Measurements from ENCODE around the gene PQBP1.

Gene PQBP1

DNA sequence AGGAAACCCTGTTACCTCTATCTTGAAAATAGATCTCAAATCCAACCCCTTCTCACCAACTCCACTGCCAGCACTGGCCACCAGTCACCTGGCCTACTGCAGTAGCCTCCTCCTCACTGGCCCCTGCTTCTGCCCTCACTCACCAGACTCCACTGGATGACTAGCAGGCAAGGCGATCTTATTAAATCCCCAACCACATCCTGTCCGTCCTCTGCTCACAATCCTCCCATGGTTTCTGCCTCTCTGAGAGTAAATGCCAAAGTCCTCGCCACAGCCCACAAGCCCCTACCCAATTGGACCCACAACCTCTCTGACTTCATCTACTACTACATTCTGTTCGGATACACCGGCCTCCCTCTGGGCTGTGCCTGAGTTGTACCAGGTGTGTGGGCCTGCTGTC lies 26.5 kb downstream of the PQBP1 start:
- DNase-seq, result no peak

DNA sequence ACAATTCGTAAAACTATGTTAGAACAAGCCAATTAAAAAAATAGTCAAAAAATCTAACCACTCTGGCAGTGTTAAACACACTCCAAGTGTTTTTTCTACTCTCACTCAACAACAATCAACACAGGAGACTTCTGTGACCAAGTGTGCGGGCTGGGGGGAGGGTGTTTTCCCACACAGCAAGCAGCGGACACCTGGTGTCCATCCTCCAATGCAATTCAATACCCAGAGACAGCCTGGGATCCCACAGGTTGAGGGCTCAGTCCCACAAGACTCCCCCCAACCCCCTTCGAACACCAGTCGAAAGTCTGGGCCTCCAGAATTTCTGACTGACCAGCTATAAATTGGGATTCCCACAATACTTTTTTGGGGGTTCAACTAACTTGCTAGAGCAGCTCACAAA lies 29.4 kb downstream of the PQBP1 start:
- DNase-seq, result no peak

DNA sequence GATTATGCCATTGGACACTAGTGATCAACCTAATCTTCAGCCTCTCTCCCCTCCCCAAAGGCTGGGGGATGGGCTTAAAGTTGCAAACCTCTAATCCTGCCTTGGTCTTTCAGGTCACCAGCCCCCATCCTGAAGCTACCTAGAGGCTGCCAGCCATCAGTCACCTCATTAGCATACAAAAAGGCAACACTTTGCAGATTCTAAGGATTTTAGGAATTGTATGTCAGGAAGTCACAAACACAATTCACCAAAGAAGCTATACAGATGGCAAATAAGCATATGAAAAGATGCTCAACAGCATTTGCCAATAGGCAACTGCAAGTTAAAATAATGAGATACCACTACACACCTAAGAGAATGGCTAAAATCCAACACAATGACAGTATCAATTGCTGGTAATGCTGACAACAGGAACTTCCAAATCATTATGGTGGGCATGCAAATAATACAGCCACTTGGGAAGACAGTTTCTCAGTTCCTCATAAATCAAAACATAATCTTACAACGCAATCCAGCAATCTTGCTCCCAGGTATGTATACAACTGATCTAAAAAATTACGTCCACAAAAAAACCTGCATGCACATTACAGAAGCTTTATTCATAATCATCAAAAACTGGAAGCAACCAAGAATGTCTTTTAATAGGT lies 30.1 kb downstream of the PQBP1 start:
- DNase-seq, result no peak

DNA sequence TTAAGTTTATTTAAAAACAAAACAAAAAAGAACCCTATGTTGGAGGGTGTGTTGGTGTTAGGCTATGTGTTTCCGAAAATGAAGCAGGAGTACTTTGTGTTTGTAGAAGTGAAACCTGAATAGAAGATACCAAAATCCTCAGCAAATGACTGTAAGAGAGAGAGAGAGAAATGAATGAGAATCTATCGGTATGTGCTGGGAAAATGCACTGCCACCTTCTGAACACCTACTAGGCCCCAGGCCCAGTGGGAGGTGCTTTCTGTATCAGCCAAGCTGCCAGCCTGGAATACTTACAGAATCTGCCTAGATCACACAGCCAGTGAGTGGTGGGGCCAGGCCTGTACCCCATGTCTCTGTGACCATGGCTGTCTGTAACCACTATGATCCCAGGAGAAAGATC lies 36.0 kb downstream of the PQBP1 start:
- DNase-seq, result no peak

DNA sequence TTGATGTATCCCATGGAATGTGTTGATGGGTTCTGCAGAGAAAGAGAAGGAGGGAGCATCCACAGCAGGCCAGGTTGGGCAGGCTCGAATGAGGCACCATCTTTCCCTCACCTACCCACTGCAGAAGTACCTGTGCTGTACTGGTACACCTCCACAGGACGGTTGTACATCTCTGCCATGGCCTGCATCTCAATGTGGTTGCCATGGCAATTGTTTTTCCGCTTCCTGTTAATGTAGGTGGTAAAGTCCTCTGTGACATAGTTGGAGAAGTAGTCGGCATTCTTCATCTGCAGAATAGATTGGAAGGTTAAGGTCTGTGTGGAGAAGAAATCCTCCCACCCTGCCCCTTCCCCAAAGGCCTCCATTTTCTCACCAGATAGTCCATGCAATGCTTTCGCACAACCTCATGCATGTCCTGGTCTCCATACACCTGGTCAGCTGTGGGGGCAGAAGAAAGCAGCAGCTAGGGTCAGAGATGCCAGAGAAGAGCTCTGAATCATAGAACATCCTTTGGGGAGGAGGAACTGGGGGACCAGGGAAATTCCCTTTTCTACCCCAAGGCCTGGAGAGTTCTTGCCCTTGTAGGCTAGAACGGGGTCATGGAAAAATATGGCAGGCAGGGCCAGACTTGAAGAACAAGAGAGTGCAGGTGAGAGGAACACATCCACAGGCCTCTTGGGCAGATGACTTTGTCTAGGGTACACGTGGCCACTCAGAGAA lies 37.0 kb downstream of the PQBP1 start:
- DNase-seq, result no peak

DNA sequence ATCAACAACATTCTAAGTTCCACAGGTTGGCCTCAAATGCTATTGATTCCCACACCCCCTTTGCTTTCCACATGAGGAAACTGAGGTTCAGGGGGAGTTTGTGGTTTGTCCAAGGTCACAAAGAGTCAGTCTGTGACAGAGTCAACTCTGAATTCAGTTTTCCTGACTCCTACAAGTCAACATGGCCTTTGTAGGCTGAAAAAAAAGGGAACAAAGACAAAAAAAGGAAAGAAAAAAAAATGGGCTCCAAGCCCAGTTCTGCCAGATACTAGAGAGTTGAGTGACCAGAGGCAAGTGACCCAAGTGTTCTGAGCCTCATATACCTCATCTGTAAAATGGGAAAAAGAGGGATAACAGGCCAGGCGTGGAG lies 37.6 kb downstream of the PQBP1 start:
- no peak for DNase-seq

DNA sequence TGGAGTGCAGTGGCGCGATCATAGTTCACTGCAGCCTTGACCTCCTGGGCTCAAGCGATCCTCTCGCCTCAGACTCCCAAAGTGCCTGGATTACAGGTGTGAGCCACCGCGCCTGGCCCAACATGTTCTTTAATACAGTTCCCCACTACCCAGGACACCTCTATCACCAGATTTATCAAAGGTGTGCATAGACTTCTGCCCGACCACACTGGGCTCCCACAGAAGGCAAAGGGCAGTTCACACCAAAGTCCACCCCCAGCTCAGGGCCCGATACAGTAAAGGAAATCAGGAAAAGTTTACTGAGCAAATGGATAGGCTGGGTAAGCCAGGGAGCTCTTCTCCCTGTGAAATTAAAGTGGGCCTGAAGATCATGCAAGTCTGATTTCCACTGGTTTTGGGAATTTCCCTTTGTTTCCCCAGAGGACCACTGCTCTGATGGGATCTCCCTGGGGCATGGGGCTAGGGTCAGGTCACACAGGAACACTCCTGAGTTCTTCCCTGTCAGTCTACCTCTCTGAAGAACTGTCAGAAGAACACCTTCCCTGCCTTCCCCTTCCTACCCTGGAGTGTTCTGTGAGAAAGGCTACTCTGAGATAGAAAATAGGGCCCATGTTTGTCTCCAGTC lies 38.8 kb downstream of the PQBP1 start:
- DNase-seq, result no peak

DNA sequence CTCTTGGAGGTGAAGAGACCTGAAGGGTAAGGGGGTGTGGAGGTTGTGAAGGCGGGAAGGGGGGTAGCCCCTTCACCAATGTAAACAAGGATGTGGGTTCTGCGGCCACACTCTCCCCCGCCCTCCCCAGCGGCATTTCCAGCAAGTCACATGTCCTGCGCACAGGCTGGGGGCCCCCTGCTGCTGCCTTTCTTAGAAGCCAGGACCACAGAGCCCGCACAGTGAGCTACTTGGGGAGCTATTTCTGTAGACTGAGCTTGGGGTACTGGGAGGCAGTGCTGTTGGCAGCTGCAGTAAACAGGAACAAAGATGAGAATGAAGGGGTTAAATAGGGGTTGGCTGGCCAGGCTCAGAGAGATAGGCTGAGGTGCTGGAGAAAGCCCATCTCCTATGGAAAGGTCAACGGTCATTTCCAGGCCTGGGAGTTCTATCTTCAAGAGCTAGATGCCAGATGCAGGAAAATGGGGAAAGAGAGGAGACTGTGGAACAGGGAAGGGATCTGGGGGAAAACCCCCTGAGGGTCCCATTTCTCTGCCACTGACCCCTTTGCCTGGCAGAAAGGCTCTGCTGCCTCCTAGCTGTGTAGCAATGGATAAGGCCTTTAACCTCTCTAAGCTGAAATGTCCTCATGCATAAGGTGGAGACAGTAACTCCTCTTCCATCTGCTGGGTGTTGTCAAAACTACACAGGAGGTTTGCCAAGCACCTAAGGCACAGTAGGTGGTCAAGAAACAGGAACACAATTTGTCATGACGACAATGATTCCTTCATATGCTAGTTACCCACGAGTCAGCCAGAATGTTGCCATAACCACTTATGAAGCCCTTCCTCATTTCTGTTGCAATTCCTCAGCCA lies 39.6 kb downstream of the PQBP1 start:
- peak; percentile 28 for DNase-seq

DNA sequence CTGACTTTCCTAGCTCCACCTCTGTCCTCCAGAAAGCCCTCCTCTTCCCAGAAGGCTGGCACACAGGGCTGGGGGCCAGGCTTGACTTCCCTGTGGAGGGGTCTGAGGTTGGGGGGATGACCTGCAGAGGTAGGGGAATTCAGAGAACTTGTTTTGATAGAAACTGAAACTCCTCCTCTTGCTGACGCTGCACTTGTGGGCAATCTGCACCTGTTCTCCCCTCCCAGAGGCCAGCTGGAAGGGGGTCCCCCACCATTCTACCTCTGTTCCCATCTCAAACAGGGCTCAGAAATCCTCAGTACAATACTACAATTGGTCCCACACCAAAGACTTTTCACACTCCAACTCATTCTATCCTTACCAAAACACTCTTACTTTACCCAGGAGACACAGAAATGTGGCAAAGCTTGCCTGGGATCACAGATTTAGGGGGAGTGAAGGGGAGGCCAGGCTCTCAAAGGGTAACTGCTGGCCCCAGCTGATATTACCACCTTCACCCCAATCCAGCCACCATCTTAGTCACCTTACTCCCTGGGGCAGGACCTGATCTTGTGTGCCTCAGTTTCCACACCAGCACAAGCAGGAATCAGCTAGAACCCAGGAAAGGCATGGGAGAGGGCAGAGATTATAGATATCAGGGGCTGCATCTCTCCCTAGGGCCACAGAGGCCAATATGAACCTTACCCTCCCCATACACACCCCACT lies 41.1 kb downstream of the PQBP1 start:
- no peak for DNase-seq

DNA sequence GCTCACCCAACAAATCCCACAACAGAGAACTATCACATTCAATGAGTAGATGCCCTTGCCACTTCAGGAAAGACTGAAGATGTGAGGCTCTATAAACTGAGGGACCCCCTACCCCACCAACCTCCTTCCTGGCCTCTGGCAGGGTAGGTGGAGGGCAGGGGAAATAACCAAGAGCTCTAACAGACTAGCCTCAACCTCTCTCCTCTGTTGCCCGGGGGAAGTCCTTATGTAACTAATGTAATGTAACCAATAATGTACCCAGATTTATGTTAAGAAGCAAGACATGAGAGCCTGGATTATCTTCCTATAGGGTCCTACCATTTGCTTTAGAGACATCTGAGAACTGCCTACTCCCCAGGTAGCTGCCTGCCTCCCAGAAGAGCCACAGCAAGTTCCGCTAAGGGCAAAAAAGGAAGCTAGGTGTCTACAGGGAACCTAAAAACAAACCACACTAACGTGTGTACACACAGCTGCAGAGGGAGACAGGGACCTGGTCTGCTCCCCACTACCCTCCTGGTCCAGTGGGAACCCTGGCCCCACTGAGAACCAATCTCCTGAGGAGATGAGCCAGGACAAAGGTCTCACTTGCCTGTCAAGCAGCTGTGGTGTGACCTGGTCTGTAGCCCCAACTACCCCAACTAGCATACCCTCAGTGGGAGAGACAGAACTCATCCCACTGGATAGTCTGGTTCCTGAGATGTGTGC lies 41.9 kb downstream of the PQBP1 start:
- no peak for DNase-seq

DNA sequence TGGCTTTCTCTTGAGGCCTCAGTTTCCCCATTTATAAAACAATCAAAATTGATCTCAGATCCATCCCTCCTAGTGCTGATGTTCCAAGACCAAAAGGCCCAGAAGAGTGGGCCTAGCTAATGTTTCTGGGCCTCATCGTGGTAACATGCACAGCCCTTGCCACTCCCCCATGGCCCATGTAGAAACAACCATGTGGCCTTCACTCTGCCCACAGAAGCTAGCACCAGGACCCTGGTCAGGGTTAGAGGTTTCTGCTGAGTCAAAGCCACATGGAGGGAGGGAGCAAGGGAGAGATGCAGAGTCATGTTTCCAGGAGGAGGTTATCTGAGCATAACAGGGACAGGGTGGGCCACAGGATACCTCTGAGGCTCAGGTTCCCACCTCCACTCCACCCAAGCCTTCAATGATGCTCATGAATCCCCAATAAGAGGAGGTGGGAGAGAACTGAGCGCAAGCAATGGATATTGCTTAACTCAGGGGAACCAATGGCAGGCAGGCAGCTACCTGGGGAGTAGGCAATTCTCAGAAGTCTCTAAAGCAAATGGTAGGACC lies 42.8 kb downstream of the PQBP1 start:
- DNase-seq, result no peak

DNA sequence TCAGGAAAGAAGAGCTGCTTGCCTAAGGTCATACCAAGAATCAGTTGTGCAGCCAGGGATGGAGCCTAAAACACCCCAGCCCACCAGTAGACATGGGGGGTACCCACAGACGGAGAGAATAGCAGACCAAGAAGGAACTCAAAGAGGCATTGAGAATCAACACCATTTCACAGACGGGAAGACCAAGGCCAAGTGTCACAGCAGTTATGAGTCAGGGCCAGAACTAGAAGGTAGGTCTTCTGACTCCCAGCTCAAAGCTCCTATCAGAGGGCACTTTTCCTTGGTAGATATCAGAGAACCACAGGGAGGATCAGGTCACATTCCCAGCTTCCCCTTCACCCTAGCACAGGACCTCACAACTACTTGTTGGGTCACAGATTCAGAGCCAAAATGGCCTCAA lies 45.2 kb downstream of the PQBP1 start:
- DNase-seq, result no peak

DNA sequence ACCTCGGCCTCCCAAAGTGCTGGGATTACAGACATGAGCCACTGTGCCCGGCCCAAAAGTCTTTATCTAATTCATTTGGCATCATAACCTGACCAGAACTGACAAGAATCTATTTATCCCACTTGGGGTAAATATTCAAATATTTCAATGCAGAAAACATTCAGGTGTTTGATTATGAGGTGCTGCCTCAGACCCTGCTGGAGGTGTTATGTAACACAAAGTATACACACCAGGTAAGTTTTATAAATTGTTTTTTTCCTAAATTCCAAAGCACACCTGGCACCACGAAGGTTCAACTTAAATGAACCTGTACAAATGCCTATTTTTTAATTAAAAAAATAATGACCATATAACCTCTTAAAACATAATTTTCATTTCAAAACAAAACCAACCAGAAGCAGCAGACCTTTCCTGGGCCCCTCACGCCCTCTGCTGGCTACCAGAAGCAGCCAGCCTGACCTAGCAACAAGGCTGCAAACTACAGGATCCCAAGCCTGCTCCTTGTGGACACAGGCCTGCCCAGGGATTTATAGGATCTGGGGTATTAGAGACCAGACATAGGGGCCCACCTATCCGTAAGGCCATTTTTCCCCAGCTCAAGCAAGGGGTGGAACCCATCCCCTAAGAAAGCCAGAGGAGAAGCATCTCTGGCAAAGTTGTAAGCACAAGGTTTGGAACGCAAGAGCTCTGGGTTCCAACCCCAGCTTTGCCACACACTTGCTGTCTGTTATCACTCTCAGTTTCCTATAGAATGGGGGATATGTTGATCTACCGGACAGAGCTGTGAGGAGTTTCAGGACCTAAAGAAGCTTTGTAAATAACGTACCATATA lies 48.0 kb downstream of the PQBP1 start:
- DNase-seq, result peak; percentile 35

DNA sequence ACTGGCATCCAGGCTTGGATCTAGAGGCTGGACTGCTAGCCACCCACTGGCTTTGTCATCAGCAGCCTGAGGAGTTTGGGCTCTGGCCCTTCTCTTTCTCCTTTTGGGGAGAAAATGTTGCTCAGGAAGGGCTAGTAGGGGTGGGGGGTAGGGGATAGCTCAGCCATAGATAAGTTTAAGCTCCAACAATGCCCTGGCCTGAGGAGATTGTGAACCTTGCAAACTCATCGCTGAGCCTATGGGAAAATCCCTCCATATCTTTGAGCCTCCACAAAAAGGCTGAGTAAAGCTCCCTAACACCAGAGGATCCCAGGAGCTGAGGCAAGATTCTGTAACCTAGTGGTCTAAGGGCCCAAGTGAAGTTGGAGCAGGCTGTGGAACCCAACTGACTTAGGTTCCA lies 50.9 kb downstream of the PQBP1 start:
- DNase-seq, result no peak
